ENCODE measurements around the gene DRC1.

GRCh38 chr2:26400723-26401122 is 997 bp upstream of the DRC1 start:
- no peak for TF ChIP-seq POLR2A (IDR thresholded peaks at IDR 0.05)
- TF ChIP-seq, protein P1, sequence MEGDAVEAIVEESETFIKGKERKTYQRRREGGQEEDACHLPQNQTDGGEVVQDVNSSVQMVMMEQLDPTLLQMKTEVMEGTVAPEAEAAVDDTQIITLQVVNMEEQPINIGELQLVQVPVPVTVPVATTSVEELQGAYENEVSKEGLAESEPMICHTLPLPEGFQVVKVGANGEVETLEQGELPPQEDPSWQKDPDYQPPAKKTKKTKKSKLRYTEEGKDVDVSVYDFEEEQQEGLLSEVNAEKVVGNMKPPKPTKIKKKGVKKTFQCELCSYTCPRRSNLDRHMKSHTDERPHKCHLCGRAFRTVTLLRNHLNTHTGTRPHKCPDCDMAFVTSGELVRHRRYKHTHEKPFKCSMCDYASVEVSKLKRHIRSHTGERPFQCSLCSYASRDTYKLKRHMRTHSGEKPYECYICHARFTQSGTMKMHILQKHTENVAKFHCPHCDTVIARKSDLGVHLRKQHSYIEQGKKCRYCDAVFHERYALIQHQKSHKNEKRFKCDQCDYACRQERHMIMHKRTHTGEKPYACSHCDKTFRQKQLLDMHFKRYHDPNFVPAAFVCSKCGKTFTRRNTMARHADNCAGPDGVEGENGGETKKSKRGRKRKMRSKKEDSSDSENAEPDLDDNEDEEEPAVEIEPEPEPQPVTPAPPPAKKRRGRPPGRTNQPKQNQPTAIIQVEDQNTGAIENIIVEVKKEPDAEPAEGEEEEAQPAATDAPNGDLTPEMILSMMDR (IDR thresholded peaks at IDR 0.05): no peak
